Fibroblast of mammary gland (primary cell): ENCODE data around the gene ALG12.

Source experiments
- DNase-seq: peaks from one replicate; pipeline ENCODE4 v3.0.0-alpha.2; 2010; ENCODE audit warnings: low read depth
- H3K4me3 ChIP-seq: 2 replicates; pipeline ENCODE4 v1.5.1; 2011; ENCODE audit warnings: low read depth, mild to moderate bottlenecking, low read length, moderate library complexity; ENCODE audit not compliant: control insufficient read depth
- CTCF ChIP-seq: conservative IDR thresholded peaks from 2 replicates; pipeline ENCODE4 v1.5.1; 2011; ENCODE audit warnings: low read depth, low read length, inconsistent platforms; ENCODE audit not compliant: control insufficient read depth, insufficient read depth

The ALG12 gene

GRCh38 chr22:49943771-49944398, 25.6 kb upstream of the ALG12 start:
- no peak overlapping the region for H3K4me3 ChIP-seq
- no peak for DNase-seq
- TF ChIP-seq CTCF, result no peak

DNA sequence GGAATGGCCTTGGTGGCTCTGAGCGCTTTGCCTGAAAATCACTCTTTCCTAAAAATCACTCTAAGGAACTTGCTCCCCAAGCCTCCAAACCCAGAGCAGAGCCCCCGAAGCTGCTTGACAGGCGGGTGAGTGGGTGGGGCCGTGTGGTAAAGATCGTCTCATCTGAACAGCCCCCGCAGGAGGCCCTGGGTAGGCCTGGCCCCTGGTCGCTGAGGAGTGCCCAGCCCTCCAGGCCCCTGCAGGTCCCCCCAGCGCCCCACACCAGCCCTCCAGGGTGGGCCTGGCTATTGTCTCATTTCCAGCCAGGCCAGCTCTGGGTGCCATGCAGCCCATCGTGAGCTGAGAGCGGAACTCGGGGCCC, 25.1 kb upstream of the ALG12 start:
- no peak overlapping the region for H3K4me3 ChIP-seq
- no peak for TF ChIP-seq CTCF
- DNase-seq, result no peak

DNA sequence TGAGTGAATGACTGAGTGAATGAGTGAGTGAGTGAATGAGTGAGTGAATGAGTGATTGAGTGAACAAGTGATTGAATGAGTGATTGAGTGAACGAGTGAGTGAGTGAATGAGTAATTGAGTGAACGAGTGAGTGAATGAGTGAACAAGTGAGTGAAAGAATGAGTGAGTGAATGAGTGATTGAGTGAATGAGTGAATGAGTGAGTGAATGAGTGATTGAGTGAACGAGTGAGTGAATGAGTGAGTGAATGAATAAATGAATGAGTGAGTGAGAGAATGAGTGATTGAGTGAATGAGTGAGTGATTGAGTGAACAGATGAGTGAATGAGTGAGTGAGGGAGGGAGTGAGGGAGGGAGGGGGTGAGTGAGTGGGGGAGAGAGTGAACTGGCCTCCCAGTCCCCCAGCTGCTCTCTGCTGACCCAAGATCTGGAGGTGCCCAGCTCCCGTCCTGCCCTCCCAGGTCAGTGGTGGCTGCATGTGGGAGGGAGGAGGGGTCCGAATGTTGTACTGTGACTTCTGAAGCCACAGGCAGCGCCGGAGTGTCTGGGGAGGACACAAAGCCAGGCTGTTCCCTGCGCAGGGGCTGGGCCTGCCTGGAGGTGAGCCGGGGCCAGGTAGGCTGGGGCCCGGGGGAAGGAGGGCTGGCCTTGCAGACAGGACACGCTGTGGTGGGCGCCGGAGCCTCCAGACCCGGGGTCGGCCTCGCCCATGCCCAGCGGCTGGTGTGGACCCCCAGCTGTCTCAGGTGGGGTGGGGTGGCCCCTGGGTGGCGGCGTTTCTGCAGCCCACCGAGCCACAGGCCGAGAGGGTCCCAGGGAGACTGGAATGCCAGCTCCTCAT, 24.5 kb upstream of the ALG12 start:
- no peak for TF ChIP-seq CTCF
- H3K4me3 ChIP-seq, result no peak overlapping the region
- DNase-seq, result no peak

- no peak for DNase-seq
- TF ChIP-seq CTCF, result no peak
- H3K4me3 ChIP-seq, result no peak overlapping the region
Observed at GRCh38 chr22:49941507-49942316, 23.5 kb upstream of the ALG12 start.

DNA sequence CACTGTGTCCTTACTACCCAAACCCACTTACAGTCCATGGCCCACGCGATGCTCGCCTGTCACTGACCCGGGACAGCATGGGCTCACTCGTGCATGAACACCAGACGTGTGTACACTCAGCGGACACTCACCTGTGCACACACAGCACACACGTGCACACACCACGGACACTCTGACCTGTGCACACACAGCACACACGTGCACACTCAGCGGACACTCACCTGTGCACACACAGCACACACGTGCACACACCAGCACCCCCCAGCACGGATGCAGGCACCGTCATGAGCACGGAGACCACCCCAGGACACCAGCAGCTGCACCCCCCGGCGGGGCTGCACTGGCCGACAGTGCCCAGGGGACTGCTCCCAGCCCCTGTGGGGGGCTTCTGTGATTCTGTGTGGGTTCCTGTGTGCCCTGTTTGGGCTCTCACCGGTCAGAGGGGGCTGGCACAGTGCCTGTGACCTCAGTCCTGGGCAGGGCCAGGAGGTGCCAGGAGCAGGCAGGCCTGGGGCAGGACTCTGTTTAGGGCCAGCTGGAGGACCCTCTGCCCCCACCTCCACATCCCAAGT, 20.4 kb upstream of the ALG12 start:
- H3K4me3 ChIP-seq, result no peak overlapping the region
- no peak for TF ChIP-seq CTCF
- DNase-seq, result no peak

GRCh38 chr22:49937758-49938564, 19.7 kb upstream of the ALG12 start:
- DNase-seq, result no peak
- TF ChIP-seq CTCF, result no peak

More at GRCh38 chr22:49937758-49938564, 19.7 kb upstream of the ALG12 start:
- no peak overlapping the region for H3K4me3 ChIP-seq
